Endodermal cell (in vitro differentiated cells): ENCODE data around the gene CAPN14. TPM values are rescaled to one million over a fixed set of nuclear protein-coding genes. Genes with fewer than 3 reads are reported as not detected.

Experiments used
- DNase-seq: peaks from one replicate; pipeline ENCODE4 v3.0.0-alpha.2; 2017
- H3K27ac ChIP-seq: 2 replicates; pipeline ENCODE4 v1.5.1; 2013; ENCODE audit warnings: mild to moderate bottlenecking, low read depth, low read length, moderate library complexity
- H3K27me3 ChIP-seq: 2 replicates; pipeline ENCODE4 v1.6.1; 2013; ENCODE audit warnings: mild to moderate bottlenecking, low read length, moderate library complexity; ENCODE audit not compliant: insufficient read depth, control insufficient read depth, poor library complexity, severe bottlenecking
- H3K36me3 ChIP-seq: 2 replicates; pipeline ENCODE4 v1.7.0; 2013; ENCODE audit warnings: mild to moderate bottlenecking, low read length, moderate library complexity; ENCODE audit not compliant: control insufficient read depth, insufficient read depth
- H3K4me1 ChIP-seq: one replicate; pipeline ENCODE4 v1.7.0; 2013; ENCODE audit warnings: low read length; ENCODE audit not compliant: control insufficient read depth, insufficient read depth
- H3K4me3 ChIP-seq: 2 replicates; pipeline ENCODE4 v1.5.1; 2013; ENCODE audit warnings: mild to moderate bottlenecking, low read length, moderate library complexity
- H3K9ac ChIP-seq: 2 replicates; pipeline ENCODE4 v1.6.1; 2013; ENCODE audit warnings: mild to moderate bottlenecking, low read length, moderate library complexity; ENCODE audit not compliant: poor library complexity, severe bottlenecking; ENCODE audit errors: extremely low read depth
- H3K9me3 ChIP-seq: 2 replicates; pipeline ENCODE4 v1.6.1; 2013; ENCODE audit warnings: mild to moderate bottlenecking, low read length, moderate library complexity; ENCODE audit not compliant: control insufficient read depth
- H3K27ac Mint-ChIP-seq: 2 replicates; pipeline ENCODE4 v1.8.0; 2020; ENCODE audit warnings: mixed read lengths
- H3K27me3 Mint-ChIP-seq: 2 replicates; pipeline ENCODE4 v1.8.0; 2021; ENCODE audit warnings: mild to moderate bottlenecking, mixed read lengths; ENCODE audit not compliant: insufficient read depth
- H3K36me3 Mint-ChIP-seq: 2 replicates; pipeline ENCODE4 v1.8.0; 2020; ENCODE audit warnings: low read depth, mixed read lengths
- H3K4me1 Mint-ChIP-seq: 2 replicates; pipeline ENCODE4 v1.8.0; 2020; ENCODE audit warnings: mixed read lengths
- H3K4me3 Mint-ChIP-seq: 2 replicates; pipeline ENCODE4 v1.8.0; 2020; ENCODE audit warnings: mild to moderate bottlenecking, moderate library complexity, mixed read lengths
- H3K9me3 Mint-ChIP-seq: 2 replicates; pipeline ENCODE4 v1.8.0; 2020; ENCODE audit warnings: mild to moderate bottlenecking, mixed read lengths
- WGBS, 2 experiments: methylation state at CpG; one replicate each; pipeline versions ENCODE4 v1.1.5 to v1.1.7; 2013; ENCODE audit warnings: missing lambda C conversion rate in 2 of 2, mixed read lengths in 1 of 2; ENCODE audit not compliant: insufficient coverage in 1 of 2, insufficient read length in 1 of 2; 5-methylcytosine and 5-hydroxymethylcytosine counted together
- total RNA-seq, 2 donors: library from RNA; stranded (reverse); fragmentation: NEBNext Ultra II Directional in 1 of 2; extraction: Animal tissue kit (Norgen Biotek cat#: 25700) in 1 of 2; gene quantifications; 2 replicates in 1 of 2; 3 replicates in 1 of 2; pipeline ENCODE4 v1.2.1, GENCODE V29; 2021
- TF ChIP-seq, protein P1 (sequence below): fragments of 200-600 bp; sonication (generic); conservative IDR thresholded peaks from 2 replicates; pipeline ENCODE4 v1.5.0; 2021; ENCODE audit warnings: antibody characterized with exemption, mild to moderate bottlenecking

CAPN14 gene
- total RNA-seq, 2 donors from 2014 or later = 0.31 to 0.40 TPM

DNA sequence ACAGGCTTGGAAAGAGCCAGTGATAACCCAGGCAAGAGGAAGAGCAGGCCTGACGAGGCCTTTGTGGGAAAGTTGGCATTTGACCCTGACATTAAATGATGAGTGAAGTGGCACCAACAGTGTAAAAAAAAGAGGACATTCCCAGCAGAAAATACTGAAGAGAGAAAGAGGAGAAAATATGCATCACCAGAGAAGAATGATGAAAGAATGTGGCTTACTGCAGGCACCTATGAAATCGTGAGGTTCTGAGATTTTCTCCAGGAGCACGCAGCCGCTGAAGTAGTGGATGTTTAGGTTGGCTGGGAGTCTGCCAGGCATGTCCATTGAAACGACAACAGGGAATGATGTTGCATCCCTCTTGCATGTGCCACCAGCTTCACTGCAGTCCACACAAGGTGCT, 30.4 kb upstream of the CAPN14 start:
- no peak for DNase-seq
- H3K27ac ChIP-seq = no peak overlapping the region
- H3K4me1 ChIP-seq = no peaks in the 10 kb centered on the region
- H3K4me1 Mint-ChIP-seq = peaks cover 6% of the 10 kb centered on the region
- TF ChIP-seq, protein P1, sequence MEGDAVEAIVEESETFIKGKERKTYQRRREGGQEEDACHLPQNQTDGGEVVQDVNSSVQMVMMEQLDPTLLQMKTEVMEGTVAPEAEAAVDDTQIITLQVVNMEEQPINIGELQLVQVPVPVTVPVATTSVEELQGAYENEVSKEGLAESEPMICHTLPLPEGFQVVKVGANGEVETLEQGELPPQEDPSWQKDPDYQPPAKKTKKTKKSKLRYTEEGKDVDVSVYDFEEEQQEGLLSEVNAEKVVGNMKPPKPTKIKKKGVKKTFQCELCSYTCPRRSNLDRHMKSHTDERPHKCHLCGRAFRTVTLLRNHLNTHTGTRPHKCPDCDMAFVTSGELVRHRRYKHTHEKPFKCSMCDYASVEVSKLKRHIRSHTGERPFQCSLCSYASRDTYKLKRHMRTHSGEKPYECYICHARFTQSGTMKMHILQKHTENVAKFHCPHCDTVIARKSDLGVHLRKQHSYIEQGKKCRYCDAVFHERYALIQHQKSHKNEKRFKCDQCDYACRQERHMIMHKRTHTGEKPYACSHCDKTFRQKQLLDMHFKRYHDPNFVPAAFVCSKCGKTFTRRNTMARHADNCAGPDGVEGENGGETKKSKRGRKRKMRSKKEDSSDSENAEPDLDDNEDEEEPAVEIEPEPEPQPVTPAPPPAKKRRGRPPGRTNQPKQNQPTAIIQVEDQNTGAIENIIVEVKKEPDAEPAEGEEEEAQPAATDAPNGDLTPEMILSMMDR = no peak
- H3K36me3 Mint-ChIP-seq = peaks cover 13% of the 10 kb centered on the region
- no peaks in the 10 kb centered on the region for H3K9me3 Mint-ChIP-seq
- no peak overlapping the region for H3K27ac Mint-ChIP-seq
- no peaks in the 10 kb centered on the region for H3K27me3 Mint-ChIP-seq
- 93 to 100% methylated on average over 5 of the region's 5 CpGs for WGBS, 2 experiments
- H3K9ac ChIP-seq = no peak overlapping the region
- H3K9me3 ChIP-seq = no peaks in the 10 kb centered on the region
- H3K4me3 ChIP-seq = no peak overlapping the region
- H3K36me3 ChIP-seq = peaks cover 16% of the 10 kb centered on the region
- H3K4me3 Mint-ChIP-seq = no peak overlapping the region
- no peaks in the 10 kb centered on the region for H3K27me3 ChIP-seq

DNA sequence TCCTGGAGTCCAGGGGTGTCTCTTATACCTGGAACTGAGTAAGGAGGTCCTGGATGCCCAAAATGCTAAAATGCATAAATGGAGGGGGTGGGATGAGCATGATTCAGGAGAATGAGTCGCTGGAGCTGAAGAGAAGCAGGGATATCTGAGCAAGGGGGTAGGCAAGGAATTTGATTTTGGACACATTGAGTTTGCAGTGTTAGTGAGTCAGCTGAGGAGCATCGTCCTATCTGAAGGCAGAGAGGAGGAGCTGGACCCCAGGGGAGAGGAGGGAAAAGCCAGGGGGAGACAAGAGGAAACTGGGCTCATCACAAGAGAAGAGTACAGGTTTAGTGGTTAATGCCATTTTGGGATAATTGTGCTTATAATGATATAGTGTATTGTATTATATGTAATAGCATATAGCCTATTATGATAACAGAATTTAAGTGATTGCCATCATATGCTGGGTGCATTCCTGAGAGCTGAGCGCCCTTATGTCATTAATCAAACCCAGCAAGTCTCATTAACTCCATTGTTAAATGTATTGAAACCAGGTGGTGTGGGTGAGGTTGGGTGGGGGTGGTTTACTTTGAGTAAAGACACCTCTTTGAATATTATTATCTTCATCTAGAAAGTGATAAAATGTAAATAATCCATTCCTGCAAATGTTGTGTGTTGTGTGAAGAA, 29.0 kb upstream of the CAPN14 start:
- Mint-ChIP-seq H3K27ac (no peak overlapping the region), H3K9me3 (no peaks in the 10 kb centered on the region), H3K27me3 (no peaks in the 10 kb centered on the region), H3K36me3 (peaks cover 13% of the 10 kb centered on the region), H3K4me3 (no peak overlapping the region), H3K4me1 (peaks cover 8% of the 10 kb centered on the region)
- TF ChIP-seq, protein P1 = no peak
- Histone ChIP-seq H3K4me1 (no peaks in the 10 kb centered on the region), H3K9me3 (no peaks in the 10 kb centered on the region), H3K27ac (no peak overlapping the region), H3K36me3 (peaks cover 16% of the 10 kb centered on the region), H3K27me3 (no peaks in the 10 kb centered on the region), H3K4me3 (no peak overlapping the region), H3K9ac (no peak overlapping the region)
- 84 to 89% methylated on average over 2 of the region's 3 CpGs for WGBS, 2 experiments
- DNase-seq = no peak

DNA sequence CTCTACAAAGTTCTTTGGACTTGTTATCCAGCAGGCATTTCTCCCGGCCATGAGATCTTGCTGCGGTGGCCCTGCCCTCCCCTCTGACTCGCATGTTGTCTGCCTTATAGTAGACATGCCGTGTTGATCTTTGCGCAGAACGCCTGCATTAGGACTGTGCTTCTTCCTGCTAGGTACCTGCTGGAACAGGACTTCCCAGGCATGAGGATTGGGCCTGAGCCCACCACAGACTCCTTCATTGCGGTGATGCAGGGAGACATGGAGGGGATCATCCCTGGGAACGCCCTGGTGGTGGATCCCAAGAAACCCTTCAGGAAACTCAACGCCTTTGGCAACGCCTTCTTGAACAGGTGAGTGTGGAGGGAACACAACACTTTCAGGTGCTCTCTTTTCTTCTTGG, 26.8 kb upstream of the CAPN14 start:
- DNase-seq = peak; percentile 32
- H3K4me1 ChIP-seq = peaks cover 5% of the 10 kb centered on the region
- H3K27ac Mint-ChIP-seq = peak overlapping the region; percentile 69

More for the DNA sequence above, 26.8 kb upstream of the CAPN14 start:
- H3K4me3 ChIP-seq = no peak overlapping the region
- TF ChIP-seq, protein P1 = no peak
- 96 to 98% methylated on average over 7 to 10 of the region's 10 CpGs for WGBS, 2 experiments
- peaks cover 16% of the 10 kb centered on the region for H3K36me3 ChIP-seq
- H3K9ac ChIP-seq = no peak overlapping the region
- no peak overlapping the region for H3K27ac ChIP-seq
- H3K9me3 ChIP-seq = no peaks in the 10 kb centered on the region
- Mint-ChIP-seq H3K4me1 (peaks cover 15% of the 10 kb centered on the region), H3K9me3 (no peaks in the 10 kb centered on the region), H3K27me3 (no peaks in the 10 kb centered on the region), H3K4me3 (no peak overlapping the region), H3K36me3 (peaks cover 6% of the 10 kb centered on the region)
- H3K27me3 ChIP-seq = no peaks in the 10 kb centered on the region
